Stimulated activated CD8-positive, alpha-beta memory T cell treated with anti-CD3 and anti-CD28 coated beads, Interleukin-4, amount 100 ng/mL, for 48 hours (primary cell): ENCODE data around the gene CCNY.
"Not testable (repeated sequence)": the region's sequence is repeated elsewhere in the genome, so short reads cannot be mapped to it uniquely, and the experiment has no call there.

Experiments used
- DNase-seq: peaks from one replicate; pipeline ENCODE4 v3.0.0-alpha.2; 2020

CCNY gene

DNA sequence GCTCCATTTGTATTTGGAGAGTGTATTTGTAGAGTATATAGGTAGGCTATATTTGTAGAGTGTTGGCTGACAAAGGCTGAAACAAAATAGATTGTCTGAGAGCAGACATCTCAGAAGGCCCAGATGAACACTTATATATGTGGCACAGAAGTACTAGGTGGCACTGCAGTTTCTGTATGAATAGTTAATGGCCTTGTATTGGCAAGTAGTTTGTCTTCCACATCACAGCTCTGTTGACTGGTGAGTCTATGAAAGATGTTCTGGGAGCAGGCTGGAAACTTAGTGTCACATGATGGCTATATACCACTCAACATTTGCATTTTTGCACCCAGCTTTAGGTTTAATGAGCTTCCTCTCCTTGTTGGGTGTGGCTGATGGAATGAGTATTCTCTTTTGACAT is 51.9 kb downstream of the CCNY start:
- no peak for DNase-seq

DNA sequence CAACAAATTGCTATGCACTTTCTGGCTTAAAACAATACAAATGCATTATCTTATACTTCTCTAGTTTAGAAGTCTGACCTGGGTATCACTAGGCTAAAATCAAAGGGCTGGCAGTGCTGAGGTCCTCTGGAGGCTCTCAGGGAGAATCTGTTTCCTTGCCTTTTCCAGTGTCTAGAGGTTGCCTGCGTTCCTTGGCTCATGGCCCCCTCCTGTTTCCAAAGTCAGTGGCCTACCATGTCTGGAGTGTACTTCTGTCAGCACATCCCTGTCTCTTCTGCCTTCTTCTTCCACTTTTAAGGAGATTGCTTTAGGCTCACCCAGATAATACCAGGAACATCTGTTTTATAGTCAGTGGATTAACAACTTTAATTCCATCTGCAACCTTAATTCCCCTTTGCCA is 52.4 kb downstream of the CCNY start:
- DNase-seq = no peak

DNA sequence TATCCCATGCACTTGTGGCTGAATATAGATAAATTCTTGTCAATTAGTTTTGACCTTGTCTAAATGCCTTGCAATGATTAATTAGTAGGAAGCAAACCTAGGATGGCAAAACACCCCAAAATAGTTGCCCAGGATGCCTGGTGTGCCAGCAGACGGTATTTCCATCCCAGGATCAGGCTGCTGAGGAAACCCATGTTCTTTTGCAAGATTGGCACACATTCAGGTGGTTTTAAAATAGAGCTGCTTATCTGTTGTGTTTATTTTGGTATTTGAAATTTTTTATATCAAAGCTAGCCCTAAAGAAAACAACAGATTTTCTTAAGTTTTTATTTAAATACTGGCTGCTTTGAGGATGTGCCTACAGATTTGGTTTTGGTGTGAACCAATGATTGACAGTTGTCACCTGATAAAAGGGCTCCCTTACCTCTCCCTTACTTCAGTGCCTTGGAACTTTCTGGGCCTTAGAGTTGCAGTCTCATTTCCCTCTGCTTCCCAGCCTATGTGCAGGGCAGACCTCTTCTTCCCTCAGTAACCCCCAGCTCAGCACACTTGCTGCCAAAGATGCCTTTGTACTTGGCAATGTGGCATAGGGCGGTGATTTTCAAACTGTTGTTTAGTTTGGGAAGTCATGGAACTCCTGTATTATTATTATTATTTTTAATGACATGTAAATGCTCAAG is 54.0 kb downstream of the CCNY start:
- no peak for DNase-seq

DNA sequence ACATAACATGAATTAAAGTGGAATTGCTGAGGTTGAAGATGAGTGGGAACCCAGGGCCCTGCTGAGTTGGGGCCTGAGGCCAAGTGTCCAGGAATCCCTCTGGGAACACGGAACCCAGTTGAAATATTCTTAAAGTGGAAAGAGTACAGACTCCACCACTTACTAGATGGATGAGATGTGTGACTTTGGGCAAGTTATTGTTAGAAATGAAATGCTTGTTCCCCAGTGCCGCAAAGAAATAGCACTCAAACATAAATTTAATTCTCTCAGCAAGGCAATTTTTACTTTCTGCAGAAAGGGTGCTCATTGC is 54.5 kb downstream of the CCNY start:
- no peak for DNase-seq

DNA sequence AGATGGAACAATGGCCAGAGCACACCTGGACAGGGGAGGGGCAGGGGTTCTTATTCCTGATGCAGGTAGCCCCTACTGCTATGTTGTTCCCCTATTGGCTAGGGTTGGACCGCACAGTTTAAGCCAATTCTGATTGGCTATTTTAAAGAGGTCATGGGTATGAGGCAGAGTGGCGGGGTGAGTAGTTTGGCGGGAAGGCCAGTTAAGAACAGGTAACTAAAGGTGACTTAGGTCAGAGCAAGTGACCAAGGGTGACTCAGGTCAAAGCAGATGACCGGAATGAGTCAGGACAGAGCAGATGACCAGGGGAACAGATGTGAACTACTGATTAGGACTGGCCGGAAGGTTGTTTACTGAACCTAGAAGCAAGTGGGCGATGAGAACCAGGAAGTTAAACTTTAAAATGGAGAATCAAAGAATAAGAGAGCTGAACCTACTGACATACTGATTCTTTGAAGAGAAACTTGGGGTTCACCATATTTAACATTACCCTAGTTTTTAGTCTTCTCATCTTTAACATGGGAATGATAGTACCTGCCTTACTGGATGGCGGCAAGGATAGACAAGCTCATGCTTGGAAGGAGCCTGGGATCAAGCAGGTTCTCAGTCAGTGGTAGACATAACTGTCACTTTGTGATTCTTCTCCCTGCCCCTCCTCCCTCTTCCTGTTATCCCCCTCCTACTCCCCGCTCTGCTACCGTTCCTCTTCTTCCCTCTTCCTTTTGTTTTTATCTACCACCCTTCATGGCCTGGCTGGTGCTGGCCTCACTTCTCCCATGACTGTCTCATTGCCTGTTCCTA is 55.0 kb downstream of the CCNY start:
- no peak for DNase-seq

DNA sequence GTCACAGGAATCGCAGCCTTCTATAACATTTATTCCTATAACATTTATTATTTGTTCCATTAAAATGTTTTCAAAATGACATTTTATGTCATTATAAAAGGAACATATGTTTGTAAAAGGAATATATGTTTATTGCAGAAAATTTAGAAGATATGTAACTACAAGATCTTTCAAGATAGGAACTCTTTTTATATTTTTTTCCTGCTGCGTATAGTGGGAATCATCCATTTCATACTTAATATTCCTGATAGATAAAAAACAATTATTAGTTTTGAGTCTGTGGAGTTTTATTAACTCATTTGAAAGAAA is 55.6 kb downstream of the CCNY start:
- DNase-seq = no peak

DNA sequence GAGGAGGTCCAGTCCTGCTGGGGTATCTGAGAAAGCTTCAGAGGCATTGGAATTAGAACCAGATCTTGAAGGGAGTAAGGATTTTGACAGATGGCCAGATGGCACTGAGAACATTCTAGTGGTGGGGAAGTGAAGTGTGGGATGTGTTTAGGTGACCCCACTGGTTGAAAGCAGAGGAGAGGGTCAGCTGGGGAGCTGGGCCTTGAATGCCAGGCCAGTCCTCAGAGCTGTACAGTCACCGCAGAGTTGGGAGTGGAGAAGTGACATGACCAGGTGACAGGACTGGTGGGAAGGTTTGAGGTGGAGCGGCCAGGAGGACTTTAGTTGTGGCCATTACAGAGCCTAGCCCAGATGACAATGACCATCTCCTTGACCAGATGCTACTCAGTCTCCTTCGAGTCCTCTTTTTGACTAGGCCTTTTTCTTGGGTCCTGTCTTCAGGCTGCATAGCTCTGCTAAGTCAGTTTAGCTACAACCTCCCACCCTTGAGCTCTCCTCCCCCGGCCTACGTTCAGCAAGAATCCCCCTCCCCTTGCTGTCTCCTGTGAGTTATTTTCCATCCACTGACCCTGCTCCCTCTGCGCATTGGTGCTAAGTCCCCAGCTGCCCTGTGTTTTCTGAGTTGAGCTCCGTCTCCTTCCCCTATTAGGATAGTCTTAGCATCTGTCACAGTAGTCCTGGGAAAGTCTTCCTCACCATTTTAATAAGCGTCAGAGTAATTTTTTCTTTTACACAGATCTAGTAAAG is 56.3 kb downstream of the CCNY start:
- DNase-seq = no peak

DNA sequence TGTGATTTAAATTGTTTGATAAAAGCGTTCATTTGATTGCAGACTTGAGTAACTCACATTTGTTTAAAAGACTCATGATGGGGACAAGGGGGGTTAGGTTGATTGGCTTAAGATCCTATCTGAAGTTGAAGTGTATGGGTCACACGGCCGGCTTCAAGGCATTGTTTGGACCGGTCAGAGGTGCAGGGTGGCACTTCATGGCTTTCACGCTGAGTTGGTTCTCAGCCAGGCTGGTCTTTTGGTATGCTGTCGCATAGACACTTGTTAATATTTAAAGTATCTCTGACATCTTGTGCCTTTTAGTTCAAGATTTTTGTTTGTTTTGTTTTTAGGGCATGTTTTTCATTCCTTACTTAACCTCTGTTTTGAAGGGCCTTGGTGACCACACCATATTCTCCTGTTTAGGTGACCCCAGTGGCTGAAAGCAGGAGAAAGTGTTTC is 58.1 kb downstream of the CCNY start:
- DNase-seq = no peak

DNA sequence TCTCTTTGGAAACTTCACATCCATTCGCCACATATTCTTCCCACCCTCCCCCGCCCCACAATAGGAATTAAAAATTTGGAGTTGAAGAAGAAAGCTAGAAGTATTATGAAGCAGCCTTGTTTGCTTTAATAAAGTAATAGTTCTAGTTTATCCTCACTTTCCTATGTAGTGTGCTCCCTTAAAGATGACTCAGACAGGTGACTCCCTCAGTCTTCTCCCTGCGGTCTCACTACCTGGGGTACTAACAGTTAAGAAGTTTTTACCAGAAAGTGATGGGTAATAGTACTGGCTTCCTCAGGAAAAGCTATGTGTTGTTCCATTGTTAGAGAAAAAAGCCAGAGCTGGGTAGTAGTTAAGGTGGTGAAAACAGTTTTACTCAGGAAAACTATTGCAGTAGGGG is 58.6 kb downstream of the CCNY start:
- no peak for DNase-seq

DNA sequence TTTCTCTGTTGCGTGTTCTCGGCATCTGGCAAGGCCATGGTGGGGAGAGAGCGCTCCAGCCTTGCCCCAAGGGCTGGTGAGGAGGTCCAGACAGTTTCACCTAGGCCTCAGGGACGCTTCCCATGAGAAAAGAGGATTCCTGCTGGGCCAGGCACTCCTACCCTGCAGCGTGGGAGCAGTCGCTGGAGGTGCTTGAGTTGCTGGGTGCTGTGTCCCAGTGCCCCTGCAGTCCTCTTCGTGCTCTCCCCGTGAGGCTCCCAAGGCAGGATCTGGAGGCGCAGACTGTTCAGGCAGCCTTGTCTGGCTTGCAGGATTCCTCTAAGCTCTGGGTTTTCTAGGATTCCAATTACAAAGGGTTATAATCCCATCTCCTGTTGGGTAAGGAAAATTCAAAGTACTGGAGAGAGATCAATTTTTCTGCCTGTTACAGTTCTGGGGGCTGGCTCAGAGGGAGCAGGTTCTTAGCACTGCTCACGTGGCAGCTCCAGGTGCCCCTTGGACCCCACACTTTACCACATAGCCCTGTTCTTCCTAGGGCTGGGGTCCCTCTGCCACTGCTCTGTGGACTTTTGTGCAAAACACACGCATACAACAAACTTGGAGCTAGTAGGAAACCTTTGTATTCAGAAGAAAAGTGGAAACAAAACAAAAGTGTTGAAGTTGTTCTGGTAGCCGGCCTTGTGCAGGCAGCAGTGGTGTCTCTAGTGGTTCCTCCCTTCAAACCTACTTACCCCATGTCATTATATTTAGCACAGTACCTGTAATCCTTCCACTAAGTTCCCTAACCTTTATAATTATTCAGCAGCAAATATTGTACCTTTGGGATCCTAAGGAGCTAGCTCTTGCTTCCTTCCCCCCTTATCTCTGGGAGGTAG is 60.5 kb downstream of the CCNY start:
- DNase-seq = no peak

DNA sequence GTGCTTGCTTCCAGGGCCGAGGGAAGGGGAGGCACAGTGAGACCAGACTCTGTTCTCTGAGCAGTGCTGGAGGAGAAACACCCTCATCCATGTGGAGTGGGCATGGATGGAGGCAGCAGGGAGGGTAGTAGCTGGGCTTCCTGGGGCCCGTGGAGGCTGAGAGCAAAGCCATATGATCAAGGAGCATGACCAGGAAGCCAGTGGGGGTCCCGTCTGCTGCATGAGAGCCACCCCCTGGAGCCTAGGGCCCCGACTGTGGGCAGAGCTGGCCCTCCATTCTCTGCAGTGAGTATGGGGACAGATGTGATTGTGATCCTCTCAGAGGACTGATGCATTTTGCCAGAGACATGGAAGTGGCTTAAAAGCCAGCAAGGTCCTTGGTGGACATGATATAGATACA is 61.6 kb downstream of the CCNY start:
- DNase-seq = no peak

DNA sequence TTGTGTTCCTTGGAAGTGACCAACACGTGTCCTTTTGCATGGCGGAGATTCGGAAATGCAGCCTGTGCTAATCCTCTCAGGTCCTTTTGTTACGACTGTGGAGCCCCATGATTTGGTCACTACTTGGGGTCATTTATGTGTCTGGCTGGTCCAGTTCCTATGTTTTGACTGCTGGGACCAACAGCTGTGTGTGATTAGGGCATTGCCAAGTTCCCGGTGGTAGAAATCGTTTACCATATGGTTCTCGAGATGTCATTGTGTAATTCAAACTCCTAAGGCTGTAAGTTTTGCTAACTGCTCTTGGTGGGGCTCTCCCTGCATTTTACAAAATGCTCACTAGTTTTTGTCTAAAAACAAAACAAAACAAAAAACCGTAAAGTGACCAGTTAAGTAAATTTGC is 62.0 kb downstream of the CCNY start:
- DNase-seq = no peak

DNA sequence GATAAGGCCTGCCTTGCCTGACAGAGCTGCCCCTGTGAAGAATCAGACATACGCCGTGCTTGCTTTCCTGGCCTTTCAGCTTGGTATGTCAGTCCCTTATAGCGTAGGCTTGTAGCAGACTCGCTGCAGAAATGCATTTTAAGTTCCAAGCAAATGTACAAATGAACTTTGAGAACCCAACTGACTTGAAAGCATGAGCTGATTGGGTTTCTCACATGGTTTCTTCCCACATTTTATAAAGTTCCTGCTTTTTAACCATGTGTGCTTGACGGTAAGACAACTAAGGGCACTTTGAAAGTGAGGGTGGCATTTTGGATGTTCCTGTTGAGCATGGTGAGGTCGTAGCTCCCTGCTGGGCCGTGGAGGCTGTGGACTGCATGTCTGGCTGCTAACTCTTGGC is 62.6 kb downstream of the CCNY start:
- no peak for DNase-seq

DNA sequence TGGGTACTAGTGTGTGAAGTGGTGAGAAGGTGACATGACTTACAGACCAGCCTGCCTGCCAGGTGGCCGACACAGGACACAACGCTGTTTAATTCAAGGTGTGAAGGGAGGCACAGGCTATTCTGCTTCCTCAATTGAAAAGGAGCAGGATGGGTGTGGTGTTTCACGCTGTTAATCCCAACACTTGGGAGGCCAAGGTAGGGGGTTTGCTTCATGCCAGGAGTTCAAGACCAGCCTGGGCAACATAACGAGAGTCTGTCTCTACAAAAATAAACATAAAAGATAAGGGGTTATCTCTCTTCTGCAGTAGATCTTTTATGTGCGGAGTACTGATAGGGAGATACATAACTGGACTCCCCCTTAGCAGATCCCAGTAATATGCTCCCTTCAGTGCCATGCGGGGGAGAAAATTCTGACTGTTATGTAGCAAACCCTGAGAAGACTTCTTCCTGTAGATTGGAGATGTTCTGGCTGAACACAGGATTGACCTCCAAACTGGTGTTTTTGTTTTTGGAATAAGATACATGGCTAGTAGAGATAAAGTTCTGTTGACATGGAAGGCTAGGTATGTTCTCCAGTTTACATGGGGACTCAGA is 63.2 kb downstream of the CCNY start:
- no peak for DNase-seq

DNA sequence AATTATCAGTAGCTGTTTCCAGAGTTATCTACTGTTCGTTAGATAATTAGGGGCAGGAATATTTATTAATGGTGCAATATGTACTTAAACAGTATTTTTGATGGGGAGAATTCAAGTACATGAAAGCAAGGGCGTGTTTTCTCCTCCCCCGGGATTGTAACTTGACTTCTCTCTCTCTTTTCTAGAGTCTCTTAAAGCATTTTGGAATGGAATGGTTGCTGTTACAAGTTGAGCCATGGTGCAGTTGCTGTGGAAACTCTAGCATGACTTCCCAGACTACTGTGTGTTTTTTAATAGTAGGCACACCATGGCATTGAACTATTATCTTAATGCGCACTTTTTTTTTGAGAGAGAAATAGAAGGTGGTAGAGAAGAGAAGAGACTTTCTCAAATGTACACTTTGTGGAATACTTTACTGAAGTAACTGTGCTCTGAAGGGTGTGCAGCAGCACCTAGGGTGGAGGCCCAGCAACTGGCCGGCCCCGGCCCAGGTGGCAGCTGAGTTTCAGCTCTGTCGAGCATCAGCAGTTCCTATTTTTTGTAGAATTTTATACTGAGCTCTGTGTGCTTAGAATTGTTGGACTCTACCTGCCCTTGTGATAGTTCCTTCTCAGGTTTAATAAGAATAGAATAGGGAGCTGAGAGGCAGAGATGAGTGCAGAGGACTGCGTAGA is 64.4 kb downstream of the CCNY start:
- no peak for DNase-seq

DNA sequence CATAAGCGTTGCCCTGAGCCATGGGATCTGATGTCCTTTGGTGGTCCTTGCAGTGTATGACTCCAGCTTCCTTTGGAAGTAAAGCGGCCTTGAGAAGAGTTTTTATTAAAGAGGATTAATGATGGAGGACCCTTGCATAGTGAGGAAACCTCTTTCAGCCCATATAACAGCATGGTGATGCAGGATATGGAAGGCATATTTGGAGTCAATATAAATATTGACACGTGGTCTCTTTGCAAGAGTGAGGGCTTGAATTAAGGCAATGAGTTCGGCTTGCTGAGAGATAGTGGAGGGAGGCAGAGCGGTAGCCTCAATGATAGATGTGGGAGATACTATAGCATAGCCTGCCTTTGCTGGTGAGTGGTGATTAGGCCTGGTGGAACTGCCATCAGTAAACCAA is 67.2 kb downstream of the CCNY start:
- not testable (repeated sequence) for DNase-seq

DNA sequence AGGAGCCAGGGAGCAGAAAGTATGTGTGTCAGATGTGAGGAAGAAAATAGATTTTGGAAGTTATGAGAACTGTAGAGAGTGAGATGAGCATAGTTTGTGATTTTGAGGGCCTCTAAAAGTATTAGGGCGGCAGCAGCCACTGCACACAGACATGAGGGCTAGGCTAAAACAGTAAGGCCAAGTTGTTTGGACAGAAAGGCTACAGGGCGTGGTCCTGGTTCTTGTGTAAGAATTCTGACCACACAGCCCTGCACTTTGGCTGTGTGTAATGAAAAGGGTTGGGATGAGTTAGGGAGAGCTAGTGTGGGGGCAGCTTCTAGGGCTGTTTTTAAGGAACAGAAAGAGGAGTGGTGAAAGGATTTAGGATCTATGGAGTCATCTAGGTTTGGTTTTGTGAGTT is 67.8 kb downstream of the CCNY start:
- not testable (repeated sequence) for DNase-seq

DNA sequence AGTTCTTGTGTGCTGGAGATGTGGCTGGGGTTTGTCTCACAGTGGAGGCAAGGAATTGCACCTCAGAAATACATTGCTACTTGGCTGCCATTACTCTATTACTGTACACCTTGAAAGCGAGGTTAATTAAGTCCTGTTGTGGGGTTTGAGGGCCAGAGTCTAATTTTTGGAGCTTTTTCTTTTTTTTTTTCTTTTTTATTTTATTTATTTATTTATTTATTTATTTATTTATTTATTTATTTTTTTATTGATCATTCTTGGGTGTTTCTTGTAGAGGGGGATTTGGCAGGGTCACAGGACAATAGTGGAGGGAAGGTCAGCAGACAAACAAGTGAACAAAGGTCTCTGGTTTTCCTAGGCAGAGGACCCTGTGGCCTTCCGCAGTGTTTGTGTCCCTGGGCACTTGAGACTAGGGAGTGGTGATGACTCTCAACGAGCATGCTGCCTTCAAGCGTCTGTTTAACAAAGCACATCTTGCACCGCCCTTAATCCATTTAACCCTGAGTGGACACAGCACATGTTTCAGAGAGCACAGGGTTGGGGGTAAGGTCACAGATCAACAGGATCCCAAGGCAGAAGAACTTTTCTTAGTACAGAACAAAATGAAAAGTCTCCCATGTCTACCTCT is 69.8 kb downstream of the CCNY start:
- DNase-seq = not testable (repeated sequence)

DNA sequence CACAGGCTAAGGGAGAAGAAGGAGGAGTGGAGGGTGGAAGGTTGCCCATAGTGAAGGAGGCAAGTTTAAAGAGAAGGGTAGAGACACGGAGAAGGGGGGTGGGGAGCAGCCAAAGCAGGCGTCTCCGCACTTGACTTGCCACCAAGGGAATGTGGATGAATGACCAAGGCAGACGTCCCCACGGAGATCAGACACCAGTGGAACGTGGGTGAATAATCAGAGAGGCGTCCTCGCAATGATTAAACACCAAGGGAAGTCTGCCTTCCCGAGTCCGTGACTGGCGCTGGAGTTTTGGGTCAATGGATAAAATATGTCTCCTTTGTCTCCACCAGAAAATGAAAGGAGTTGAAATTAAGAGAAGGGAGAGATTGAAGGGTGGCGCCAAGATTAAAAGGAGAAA is 71.4 kb downstream of the CCNY start:
- DNase-seq = not testable (repeated sequence)

DNA sequence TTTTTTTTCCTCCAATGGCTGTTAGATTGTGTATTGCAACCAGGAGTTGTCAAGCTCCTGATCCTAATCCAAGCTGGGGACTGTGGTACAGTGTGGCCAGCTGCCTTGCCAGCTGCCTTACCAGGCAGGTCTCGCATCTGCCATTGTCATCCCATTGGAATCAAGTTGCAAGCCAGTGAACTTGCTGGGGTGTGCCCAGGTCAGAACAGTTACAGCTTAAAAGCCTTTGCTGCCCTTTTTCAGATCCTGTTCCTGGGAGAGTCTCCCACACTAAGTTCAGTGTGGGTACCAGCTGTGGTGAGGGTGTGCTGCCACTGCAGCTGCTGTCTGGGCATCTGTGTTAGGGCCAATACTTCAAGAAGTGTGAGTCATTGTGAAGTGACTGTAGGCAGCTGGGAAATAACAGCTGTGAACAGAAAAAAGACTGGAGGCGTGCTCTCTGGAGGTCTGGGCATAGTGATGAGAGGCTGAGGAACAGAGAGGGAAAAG is 72.8 kb downstream of the CCNY start:
- DNase-seq = peak; percentile 34

DNA sequence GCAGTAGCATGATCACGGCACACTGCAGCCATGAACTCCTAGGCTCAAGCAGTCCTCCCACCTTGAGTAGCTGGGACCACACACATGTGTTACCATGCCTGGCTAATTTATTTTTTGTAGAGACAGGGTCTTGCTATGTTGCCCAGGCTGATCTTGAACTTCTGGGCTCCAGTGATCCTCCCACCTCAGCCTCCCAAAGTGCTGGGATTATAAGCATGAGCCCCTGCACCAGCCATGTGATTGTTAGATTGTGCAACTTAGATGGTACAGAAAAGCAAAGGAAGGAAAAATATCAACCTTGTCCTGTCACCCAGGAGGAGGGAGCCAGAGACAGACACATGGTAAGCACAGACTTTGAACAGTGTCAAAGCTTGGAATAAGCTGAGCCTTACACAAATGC is 73.5 kb downstream of the CCNY start:
- no peak for DNase-seq
